ENCODE results near the gene GNAS. TPM values are rescaled to one million over a fixed set of nuclear protein-coding genes. Genes with fewer than 3 reads are reported as not detected.

GNAS gene
- total RNA-seq, 2 experiments from 2014 or later = 638 to 913 TPM

- POLR2A ChIA-PET = interaction anchor here (0.6 kb wide), 1 partner anchor 153 kb away, joined by 4 read pairs; no protein-coding TSS in a partner anchor
- H3K4me2 ChIP-seq (ENCODE audit: low read length) = peak overlapping the region; percentile 88
- no peak for TF ChIP-seq CTCF (conservative IDR thresholded peaks at IDR 0.05; ENCODE audit: low read length)
- TF ChIP-seq EZH2phosphoT487 (IDR thresholded peaks at IDR 0.05; ENCODE audit: borderline replicate concordance, low read depth, low read length) = no peak
- peak overlapping the region; percentile 90 for H3K4me3 ChIP-seq (ENCODE audit: low read depth, low read length, poor library complexity, severe bottlenecking)
- no peaks in the 10 kb centered on the region for H3K9me2 ChIP-seq (ENCODE audit: insufficient read depth, low read length)
- H4K20me1 ChIP-seq (ENCODE audit: insufficient read depth, low read length) = peaks cover 25% of the 10 kb centered on the region
- H3K4me1 ChIP-seq (ENCODE audit: insufficient read depth, low read length, poor library complexity, severe bottlenecking) = peaks cover 58% of the 10 kb centered on the region
- peak overlapping the region; percentile 84 for H3K27ac ChIP-seq (ENCODE audit: low read depth, low read length, poor library complexity, severe bottlenecking)
- intact Hi-C loops (cut with micrococcal nuclease; ENCODE audit: unreplicated experiment) = loop anchor here (5.0 kb wide), 2 partner anchors 92 to 277 kb away; partner anchors contain the start of gene NELFCD
- DNase-seq (ENCODE audit: low spot score) = peak; percentile 85
- BruUV-seq (replicated peaks) = no TSS peak
- peaks cover 3% of the 10 kb centered on the region; the same call in 1 of the 2 replicates for H3K9me3 ChIP-seq (ENCODE audit: low read length)
- H3K79me2 ChIP-seq (ENCODE audit: insufficient read depth, low read depth, low read length) = peaks cover 56% of the 10 kb centered on the region
- peaks cover 24% of the 10 kb centered on the region for H3K36me3 ChIP-seq (ENCODE audit: insufficient read depth, low read length)
- CTCF ChIA-PET (ENCODE audit: unreplicated experiment) = no interaction called here
- H2AFZ ChIP-seq (ENCODE audit: low read length) = peak overlapping the region; percentile 63; the same call in 1 of the 2 replicates
Observed at GRCh38 chr20:58890518-58891085, 38.1 kb downstream of the GNAS start.

- peak; percentile 72 for DNase-seq (ENCODE audit: low spot score)
- Histone ChIP-seq H3K36me3 (ENCODE audit: insufficient read depth, low read length) (peaks cover 30% of the 10 kb centered on the region), H3K4me2 (ENCODE audit: low read length) (peak overlapping the region; percentile 88; the same call in 1 of the 2 replicates), H2AFZ (ENCODE audit: low read length) (no peak overlapping the region), H4K20me1 (ENCODE audit: insufficient read depth, low read length) (peaks cover 28% of the 10 kb centered on the region), H3K9me2 (ENCODE audit: insufficient read depth, low read length) (no peaks in the 10 kb centered on the region), H3K4me3 (ENCODE audit: low read depth, low read length, poor library complexity, severe bottlenecking) (peak overlapping the region; percentile 90), H3K4me1 (ENCODE audit: insufficient read depth, low read length, poor library complexity, severe bottlenecking) (peaks cover 55% of the 10 kb centered on the region), H3K79me2 (ENCODE audit: insufficient read depth, low read depth, low read length) (peaks cover 62% of the 10 kb centered on the region), H3K9me3 (ENCODE audit: low read length) (no peaks in the 10 kb centered on the region), H3K27ac (ENCODE audit: low read depth, low read length, poor library complexity, severe bottlenecking) (peak overlapping the region; percentile 91)
- ChIA-PET CTCF (ENCODE audit: unreplicated experiment) (no interaction called here), POLR2A (interaction anchor here (0.6 to 0.7 kb wide), 2 partner anchors 141 to 153 kb away, joined by 3 to 4 read pairs; partner anchors contain the start of gene ATP5F1E)
- no TSS peak for BruUV-seq (replicated peaks)
- intact Hi-C loops (cut with micrococcal nuclease; ENCODE audit: unreplicated experiment) = loop anchor here (5.0 kb wide), 2 partner anchors 91 to 276 kb away; partner anchors contain the start of gene NELFCD
- TF ChIP-seq EZH2phosphoT487 (IDR thresholded peaks at IDR 0.05; ENCODE audit: borderline replicate concordance, low read depth, low read length) (no peak), CTCF (conservative IDR thresholded peaks at IDR 0.05; ENCODE audit: low read length) (no peak)
Observed at GRCh38 chr20:58891086-58891717, 38.7 kb downstream of the GNAS start.

Measured in OCI-LY7 (cell line).